HUDEP-2 (cell line): ENCODE data around the gene WIPF1.
A peak's percentile ranks its signal among the peaks of the same experiment; 100 is the strongest.

Experiments
- DNase-seq, 76 experiments: peaks; one replicate each; lab custom pipeline; 2025; ENCODE audit not compliant: unreplicated experiment in 76 of 76; lab: John Stamatoyannopoulos, UW

Gene WIPF1

GRCh38 chr2:174546519-174547506, 50.8 kb downstream of the WIPF1 start:
- peak in 34 of 76 experiments; percentile 1 to 60 (median 13) for DNase-seq

DNA sequence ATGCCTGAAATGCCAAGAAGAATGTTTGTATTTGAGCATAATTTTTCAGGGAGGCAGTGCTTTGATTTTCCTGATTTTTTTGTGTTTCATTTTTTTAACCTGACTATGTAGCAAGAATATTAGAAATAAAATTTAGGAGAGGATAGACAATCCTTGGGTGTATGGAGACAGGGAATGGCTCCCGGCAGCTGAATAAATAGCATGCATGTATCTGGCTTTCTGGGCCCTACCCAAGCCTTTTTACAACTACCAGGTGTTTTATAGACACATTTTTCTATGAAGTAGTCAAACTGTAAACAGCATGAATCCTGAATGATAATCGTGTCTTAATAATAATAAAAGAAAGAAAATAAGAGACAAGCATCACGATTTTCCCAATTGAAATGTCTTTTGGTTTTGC, 52.4 kb downstream of the WIPF1 start:
- no peak for DNase-seq

DNA sequence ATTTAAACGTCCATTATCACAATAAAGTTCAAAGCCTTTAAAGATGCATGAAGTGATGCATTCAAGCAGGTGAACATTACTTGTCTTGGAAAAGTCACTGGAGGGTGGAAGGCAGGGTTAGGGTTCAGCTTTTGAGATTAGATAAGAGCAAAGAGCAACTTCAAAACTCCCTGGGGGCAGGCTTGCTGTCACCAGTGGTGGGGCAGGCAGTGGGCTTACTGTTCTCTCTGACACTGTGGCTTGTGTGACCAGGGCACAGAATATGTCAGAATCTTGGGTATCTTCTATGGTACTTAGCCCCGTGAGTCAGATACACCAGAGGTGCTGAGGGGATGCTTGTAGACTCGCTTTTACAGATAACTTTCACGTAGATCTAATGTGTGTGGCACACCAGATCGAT, 52.8 kb downstream of the WIPF1 start:
- DNase-seq: no peak

GRCh38 chr2:174544156-174544555, 53.4 kb downstream of the WIPF1 start:
- DNase-seq: no peak

GRCh38 chr2:174540893-174541292, 56.7 kb downstream of the WIPF1 start:
- DNase-seq: no peak

- no peak for DNase-seq
Observed at GRCh38 chr2:174535757-174536703, 61.6 kb downstream of the WIPF1 start.

DNA sequence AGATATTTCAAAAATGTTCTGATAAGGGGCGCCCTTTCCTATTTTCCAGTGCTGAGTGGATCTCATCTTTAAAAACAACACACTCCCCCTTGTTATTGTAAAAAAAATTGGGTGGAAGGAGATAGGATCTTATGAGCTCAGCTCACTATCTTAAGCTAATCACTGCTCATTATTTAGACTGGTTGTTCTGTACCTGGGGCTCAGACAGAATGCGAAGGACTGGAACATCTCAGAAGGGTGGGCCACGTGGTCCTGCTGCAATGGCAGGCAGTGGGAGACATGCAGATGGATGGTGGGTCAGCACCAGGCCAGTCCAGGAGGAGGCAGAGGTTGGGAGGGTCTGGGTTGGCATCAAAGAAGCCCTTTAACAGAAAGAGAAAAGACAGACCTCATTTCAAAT, 62.5 kb downstream of the WIPF1 start:
- no peak for DNase-seq

DNA sequence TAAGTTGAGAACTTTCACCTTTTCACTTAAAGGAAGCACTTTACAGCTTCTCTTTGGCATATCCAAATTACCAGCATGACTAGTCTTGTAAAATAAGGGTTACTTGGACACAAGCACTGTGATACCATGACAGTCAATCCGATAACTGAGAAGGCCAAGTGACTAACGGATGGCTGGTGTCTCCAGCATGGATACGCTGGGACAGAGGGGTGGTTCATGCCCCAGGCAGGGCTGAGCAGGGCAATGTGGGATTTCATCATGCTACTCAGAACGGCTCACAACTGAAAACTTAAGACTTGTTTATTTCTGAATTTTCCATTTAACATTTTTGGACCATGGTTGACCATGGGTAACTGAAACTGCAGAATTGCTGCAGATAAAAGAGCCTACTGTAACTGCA, 67.7 kb downstream of the WIPF1 start:
- DNase-seq: no peak

- DNase-seq: no peak
Observed at GRCh38 chr2:174527959-174528358, 69.6 kb downstream of the WIPF1 start.

GRCh38 chr2:174527101-174527721, 70.4 kb downstream of the WIPF1 start:
- DNase-seq: no peak

GRCh38 chr2:174524527-174524926, 73.1 kb downstream of the WIPF1 start:
- DNase-seq: no peak

- DNase-seq: peak in 1 of 76 experiments; percentile 14
Observed at GRCh38 chr2:174522553-174522952, 75.1 kb downstream of the WIPF1 start.

- no peak for DNase-seq
Observed at GRCh38 chr2:174518395-174518794, 79.2 kb downstream of the WIPF1 start.

- DNase-seq: no peak
Observed at GRCh38 chr2:174516501-174517378, 80.9 kb downstream of the WIPF1 start.

- DNase-seq: no peak
Observed at GRCh38 chr2:174512345-174512744, 85.3 kb downstream of the WIPF1 start.

DNA sequence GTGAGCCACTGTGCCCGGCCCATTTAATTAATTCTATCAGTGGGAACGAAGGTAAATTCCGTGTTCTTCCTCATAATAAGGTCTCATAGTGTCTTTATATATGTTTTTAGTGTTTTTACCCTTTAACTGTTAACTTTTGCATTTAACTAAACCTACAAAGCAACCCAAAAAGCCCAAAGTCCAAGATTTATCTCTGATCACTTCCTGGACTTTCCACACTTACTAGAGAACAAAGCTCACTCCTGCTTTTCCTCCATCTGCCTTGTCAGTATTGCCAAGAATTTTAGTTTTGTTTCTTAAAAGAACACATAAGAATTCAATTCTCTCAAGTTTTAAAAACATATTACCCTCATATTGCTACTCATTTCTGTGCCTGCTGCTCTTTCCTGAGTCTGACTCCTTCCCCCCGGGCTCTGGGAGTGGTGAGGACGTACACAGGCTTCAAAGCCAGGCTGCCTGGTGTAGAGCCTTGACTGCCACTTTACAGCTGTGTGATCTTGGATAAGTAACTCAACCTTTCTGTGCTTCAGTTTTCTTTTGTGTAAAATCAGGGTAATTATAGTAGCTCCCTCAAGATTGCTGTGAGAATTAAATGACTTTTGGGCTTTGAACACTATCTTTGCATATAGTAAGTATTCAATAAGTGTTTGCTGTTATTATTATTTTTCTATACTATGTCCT, 85.9 kb downstream of the WIPF1 start:
- DNase-seq: no peak

- DNase-seq: no peak
Observed at GRCh38 chr2:174510583-174511189, 86.9 kb downstream of the WIPF1 start.
